ENCODE results near the gene ZNF330. TPM values are rescaled to one million over a fixed set of nuclear protein-coding genes. Genes with fewer than 3 reads are reported as not detected.

ZNF330 gene
- total RNA-seq: 16.0 TPM

GRCh38 chr4:141220691-141221659 lies at the start of gene ZNF330:
Gene ZNF330 (plus strand): TSS chr4:141220895. CDS start chr4:141222372, 1,477 bp downstream.
- H3K9me3 ChIP-seq: no peaks in the 10 kb centered on the region
- intact Hi-C loops (cut with DNase I): no loop called here
- H3K4me3 ChIP-seq: peak within 1 kb of the TSS; percentile 84 to 100
- H3K27ac ChIP-seq: peak within 1 kb of the TSS; percentile 96
- peaks cover 0 to 15% of the 10 kb centered on the region in 2 donors for H3K36me3 ChIP-seq
- H3K4me1 ChIP-seq: peaks cover 22% of the 10 kb centered on the region
- peak in 1 of 2 donors; percentile 96 for DNase-seq (ENCODE audit: extremely low spot score in 2 of 2)
- no peaks in the 10 kb centered on the region for H3K27me3 ChIP-seq
- TF ChIP-seq CTCF (IDR thresholded peaks at IDR 0.05): peak in 1 of 3 experiments; percentile 31
- TF ChIP-seq POLR2AphosphoS5 (IDR thresholded peaks at IDR 0.05; ENCODE audit: insufficient read depth in 1 of 2, low read depth in 1 of 2): peak; percentile 67 to 99
- peak in 1 of 2 donors; percentile 83 for TF ChIP-seq POLR2A (IDR thresholded peaks at IDR 0.05)

GRCh38 chr4:141174457-141174856 lies 46.2 kb upstream of the ZNF330 start:
- intact Hi-C loops (cut with DNase I): no loop called here
- Histone ChIP-seq H3K9me3 (no peaks in the 10 kb centered on the region), H3K4me1 (no peaks in the 10 kb centered on the region), H3K27ac (no peak overlapping the region), H3K4me3 (no peak overlapping the region), H3K36me3 (no peaks in the 10 kb centered on the region), H3K27me3 (no peaks in the 10 kb centered on the region)
- no peak for TF ChIP-seq POLR2A (IDR thresholded peaks at IDR 0.05)
- TF ChIP-seq CTCF (IDR thresholded peaks at IDR 0.05): no peak
- TF ChIP-seq POLR2AphosphoS5 (IDR thresholded peaks at IDR 0.05; ENCODE audit: insufficient read depth in 1 of 2, low read depth in 1 of 2): no peak
- DNase-seq (ENCODE audit: extremely low spot score in 2 of 2): no peak

GRCh38 chr4:141177171-141177570 lies 43.5 kb upstream of the ZNF330 start:
- no peaks in the 10 kb centered on the region for H3K36me3 ChIP-seq
- TF ChIP-seq CTCF (IDR thresholded peaks at IDR 0.05) (no peak), POLR2AphosphoS5 (IDR thresholded peaks at IDR 0.05; ENCODE audit: insufficient read depth in 1 of 2, low read depth in 1 of 2) (no peak), POLR2A (IDR thresholded peaks at IDR 0.05) (no peak)
- H3K27me3 ChIP-seq: no peaks in the 10 kb centered on the region
- no peak overlapping the region for H3K27ac ChIP-seq
- intact Hi-C loops (cut with DNase I): no loop called here
- H3K4me3 ChIP-seq: no peak overlapping the region
- H3K9me3 ChIP-seq: no peaks in the 10 kb centered on the region
- no peaks in the 10 kb centered on the region for H3K4me1 ChIP-seq
- no peak for DNase-seq (ENCODE audit: extremely low spot score in 2 of 2)

GRCh38 chr4:141179474-141180373 lies 41.0 kb upstream of the ZNF330 start:
- Histone ChIP-seq H3K27ac (no peak overlapping the region), H3K9me3 (no peaks in the 10 kb centered on the region), H3K36me3 (no peaks in the 10 kb centered on the region), H3K4me3 (no peak overlapping the region), H3K4me1 (no peaks in the 10 kb centered on the region), H3K27me3 (no peaks in the 10 kb centered on the region)
- intact Hi-C loops (cut with DNase I): no loop called here
- DNase-seq (ENCODE audit: extremely low spot score in 2 of 2): no peak
- TF ChIP-seq CTCF (IDR thresholded peaks at IDR 0.05) (no peak), POLR2AphosphoS5 (IDR thresholded peaks at IDR 0.05; ENCODE audit: insufficient read depth in 1 of 2, low read depth in 1 of 2) (no peak)

All from vagina (tissue), 2 donors.